SU-DHL-6 (cell line): ENCODE data around the gene NELL1.

Source experiments
- H2AFZ ChIP-seq: fragments of 200-600 bp; sonication (generic); 2 replicates; pipeline ENCODE4 v1.6.1; 2014; ENCODE audit warnings: low read depth, mild to moderate bottlenecking, moderate library complexity, mixed read lengths, antibody characterized with exemption, low read length; ENCODE audit not compliant: severe bottlenecking
- H3F3A ChIP-seq: fragments of 200-600 bp; shearing (Covaris generic); 2 replicates; pipeline ENCODE4 v1.6.0; 2016; ENCODE audit warnings: antibody characterized with exemption, mild to moderate bottlenecking; ENCODE audit not compliant: insufficient read depth
- H3K27ac ChIP-seq: fragments of 200-600 bp; sonication (generic); 2 replicates; pipeline ENCODE4 v1.5.1; 2016; ENCODE audit warnings: low read depth, mild to moderate bottlenecking, low read length, moderate library complexity, mixed read lengths
- H3K27me3 ChIP-seq: fragments of 200-600 bp; sonication (generic), shearing (Covaris generic); 2 replicates; pipeline ENCODE4 v1.6.0; 2014; ENCODE audit warnings: mild to moderate bottlenecking, low read length
- H3K36me3 ChIP-seq: fragments of 200-600 bp; sonication (generic); 2 replicates; pipeline ENCODE4 v1.6.1; 2014; ENCODE audit warnings: mild to moderate bottlenecking, low read length, mixed read lengths
- H3K4me2 ChIP-seq: fragments of 300-600, 200-600 bp; shearing (Covaris generic), sonication (generic); 2 replicates; pipeline ENCODE4 v1.6.0; 2014; ENCODE audit warnings: low read length, low read depth, mild to moderate bottlenecking; ENCODE audit not compliant: poor library complexity, severe bottlenecking
- H3K4me3 ChIP-seq: fragments of 200-600 bp; sonication (generic); 2 replicates; pipeline ENCODE4 v1.5.1; 2014; ENCODE audit warnings: antibody characterized with exemption, low read length, mild to moderate bottlenecking, mixed read lengths; ENCODE audit not compliant: insufficient read depth, poor library complexity, severe bottlenecking
- H3K79me2 ChIP-seq: fragments of 200-600 bp; sonication (generic); 2 replicates; pipeline ENCODE4 v1.6.1; 2014; ENCODE audit warnings: mild to moderate bottlenecking, low read length, moderate library complexity; ENCODE audit not compliant: insufficient read depth
- H3K9ac ChIP-seq: fragments of 200-600 bp; sonication (generic); 2 replicates; pipeline ENCODE4 v1.7.0; 2014; ENCODE audit warnings: mild to moderate bottlenecking, low read length
- H3K9me2 ChIP-seq: fragments of 200-600 bp; sonication (generic); replicated peaks from 2 replicates; pipeline ENCODE4 v1.6.1; 2014; ENCODE audit warnings: low read length; ENCODE audit not compliant: insufficient read depth
- H3K9me3 ChIP-seq: fragments of 200-600 bp; sonication (generic); 2 replicates; pipeline ENCODE4 v1.6.1; 2014; ENCODE audit warnings: low read length, mixed read lengths; ENCODE audit not compliant: insufficient read depth
- H4K20me1 ChIP-seq: fragments of 200-600 bp; sonication (generic); 2 replicates; pipeline ENCODE4 v1.6.1; 2014; ENCODE audit warnings: low read depth, mild to moderate bottlenecking, antibody characterized with exemption, low read length, moderate library complexity, mixed read lengths
- EZH2phosphoT487 ChIP-seq: fragments of 200-600 bp; sonication (generic), shearing (Covaris generic); conservative IDR thresholded peaks from 2 replicates; pipeline ENCODE4 v1.6.1; 2018; ENCODE audit warnings: mild to moderate bottlenecking, antibody characterized with exemption, low read length, moderate library complexity, mixed read lengths
- TF ChIP-seq, protein P1 (sequence below): fragments of 200-600 bp; sonication (generic); IDR thresholded peaks from one replicate; pipeline ENCODE4 v1.5.1; 2017; ENCODE audit warnings: antibody characterized with exemption, mild to moderate bottlenecking, low read length, moderate library complexity; ENCODE audit not compliant: insufficient read depth, poor library complexity, severe bottlenecking

The NELL1 gene

DNA sequence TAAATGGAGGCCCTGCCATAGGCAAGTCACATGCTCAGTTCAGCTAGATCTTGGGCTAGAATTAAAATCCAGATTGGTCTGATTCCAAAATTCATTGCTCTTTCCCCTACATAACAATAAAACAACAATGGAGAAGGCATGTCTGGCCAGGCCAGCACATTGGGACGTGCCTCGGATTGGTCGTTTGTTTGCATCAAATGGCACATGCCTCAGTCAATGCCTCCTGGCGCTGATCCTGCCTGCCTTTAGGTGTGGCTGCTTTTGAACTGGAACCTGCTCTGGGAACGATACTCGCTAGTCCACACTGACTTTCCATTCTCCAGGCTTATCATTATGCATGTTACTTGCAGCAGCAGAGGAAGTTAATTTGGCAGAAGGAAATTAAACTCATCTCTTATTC, 322.1 kb downstream of the NELL1 start:
- Histone ChIP-seq H3K36me3 (no peaks in the 10 kb centered on the region), H3K27ac (no peak overlapping the region), H3K27me3 (no peaks in the 10 kb centered on the region), H3K79me2 (no peaks in the 10 kb centered on the region), H2AFZ (no peak overlapping the region), H3K9ac (no peak overlapping the region), H3K4me3 (no peak overlapping the region), H3K4me2 (no peak overlapping the region), H3K9me2 (no peaks in the 10 kb centered on the region), H4K20me1 (no peaks in the 10 kb centered on the region), H3F3A (no peaks in the 10 kb centered on the region), H3K9me3 (no peaks in the 10 kb centered on the region)
- TF ChIP-seq EZH2phosphoT487: no peak
- TF ChIP-seq, protein P1, sequence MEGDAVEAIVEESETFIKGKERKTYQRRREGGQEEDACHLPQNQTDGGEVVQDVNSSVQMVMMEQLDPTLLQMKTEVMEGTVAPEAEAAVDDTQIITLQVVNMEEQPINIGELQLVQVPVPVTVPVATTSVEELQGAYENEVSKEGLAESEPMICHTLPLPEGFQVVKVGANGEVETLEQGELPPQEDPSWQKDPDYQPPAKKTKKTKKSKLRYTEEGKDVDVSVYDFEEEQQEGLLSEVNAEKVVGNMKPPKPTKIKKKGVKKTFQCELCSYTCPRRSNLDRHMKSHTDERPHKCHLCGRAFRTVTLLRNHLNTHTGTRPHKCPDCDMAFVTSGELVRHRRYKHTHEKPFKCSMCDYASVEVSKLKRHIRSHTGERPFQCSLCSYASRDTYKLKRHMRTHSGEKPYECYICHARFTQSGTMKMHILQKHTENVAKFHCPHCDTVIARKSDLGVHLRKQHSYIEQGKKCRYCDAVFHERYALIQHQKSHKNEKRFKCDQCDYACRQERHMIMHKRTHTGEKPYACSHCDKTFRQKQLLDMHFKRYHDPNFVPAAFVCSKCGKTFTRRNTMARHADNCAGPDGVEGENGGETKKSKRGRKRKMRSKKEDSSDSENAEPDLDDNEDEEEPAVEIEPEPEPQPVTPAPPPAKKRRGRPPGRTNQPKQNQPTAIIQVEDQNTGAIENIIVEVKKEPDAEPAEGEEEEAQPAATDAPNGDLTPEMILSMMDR: no peak

DNA sequence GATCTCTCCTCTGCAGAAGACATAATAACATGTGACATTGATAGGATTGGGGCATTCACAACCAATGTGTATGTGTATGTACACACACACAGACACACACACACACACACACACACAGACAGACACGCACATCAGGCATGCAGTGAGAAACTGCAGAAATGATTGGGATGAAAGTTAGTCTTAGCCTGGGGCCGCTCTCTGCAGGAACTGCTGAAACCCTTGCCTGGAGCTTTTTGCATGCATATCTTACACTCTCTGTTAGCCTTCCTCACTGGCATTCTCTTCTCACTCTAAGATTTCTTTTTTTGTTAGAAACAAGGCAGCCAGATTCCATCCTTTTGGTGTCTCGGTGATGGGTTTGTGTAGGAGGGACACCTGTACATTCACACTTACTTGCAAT, 337.9 kb downstream of the NELL1 start:
- no peaks in the 10 kb centered on the region for H3K9me2 ChIP-seq
- H2AFZ ChIP-seq: no peak overlapping the region
- no peaks in the 10 kb centered on the region for H3K27me3 ChIP-seq
- H3K4me2 ChIP-seq: no peak overlapping the region
- TF ChIP-seq EZH2phosphoT487: no peak
- TF ChIP-seq, protein P1: no peak
- H3F3A ChIP-seq: no peaks in the 10 kb centered on the region
- no peaks in the 10 kb centered on the region for H3K9me3 ChIP-seq
- no peak overlapping the region for H3K27ac ChIP-seq
- no peaks in the 10 kb centered on the region for H4K20me1 ChIP-seq
- no peaks in the 10 kb centered on the region for H3K36me3 ChIP-seq
- no peaks in the 10 kb centered on the region for H3K79me2 ChIP-seq
- no peak overlapping the region for H3K9ac ChIP-seq
- no peak overlapping the region for H3K4me3 ChIP-seq

DNA sequence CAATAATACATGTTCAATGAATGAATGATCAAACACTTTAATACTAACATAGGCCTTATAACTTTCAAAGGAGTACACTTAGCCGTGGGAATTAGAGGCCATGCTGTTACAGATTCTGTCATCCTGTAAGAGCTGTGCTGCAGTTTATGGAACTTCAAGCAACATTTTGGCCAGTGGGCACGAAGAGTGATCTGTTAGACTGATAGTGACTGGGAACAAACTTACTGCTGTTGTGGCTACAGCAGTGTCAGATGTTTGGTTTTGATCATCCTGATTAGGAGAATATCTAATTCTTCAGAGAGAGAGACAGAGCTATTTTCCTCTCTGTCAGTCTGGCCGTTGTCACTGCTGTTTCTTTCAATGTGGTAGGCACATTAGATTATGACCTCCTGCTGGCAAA, 348.9 kb downstream of the NELL1 start:
- Histone ChIP-seq H3K4me2 (no peak overlapping the region), H3K4me3 (no peak overlapping the region), H3K27ac (no peak overlapping the region), H3K9ac (no peak overlapping the region), H2AFZ (no peak overlapping the region), H4K20me1 (no peaks in the 10 kb centered on the region), H3K9me2 (no peaks in the 10 kb centered on the region), H3K9me3 (no peaks in the 10 kb centered on the region), H3K36me3 (no peaks in the 10 kb centered on the region), H3F3A (no peaks in the 10 kb centered on the region), H3K79me2 (no peaks in the 10 kb centered on the region), H3K27me3 (no peaks in the 10 kb centered on the region)
- TF ChIP-seq, protein P1: no peak
- no peak for TF ChIP-seq EZH2phosphoT487

DNA sequence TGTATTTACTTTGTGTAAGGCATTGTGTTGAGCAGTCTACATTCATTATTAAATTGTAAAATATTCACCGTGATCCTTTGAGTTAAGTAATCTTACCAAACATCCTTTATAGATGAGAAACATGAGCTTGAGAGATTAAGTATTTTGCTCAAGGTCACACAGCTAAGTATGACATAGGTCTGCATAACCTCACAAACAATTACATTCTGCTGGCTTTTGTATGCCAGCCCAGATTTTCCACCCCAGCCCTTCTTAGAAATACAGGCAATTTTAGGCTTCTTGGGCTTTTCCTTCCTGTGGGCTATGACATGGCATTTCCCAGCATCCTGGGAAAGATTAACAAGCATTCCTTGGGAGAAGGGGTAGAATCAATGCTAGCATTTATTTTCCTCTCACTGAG, 357.3 kb downstream of the NELL1 start:
- no peaks in the 10 kb centered on the region for H3K79me2 ChIP-seq
- no peaks in the 10 kb centered on the region for H3K9me3 ChIP-seq
- H3K9me2 ChIP-seq: no peaks in the 10 kb centered on the region
- no peak overlapping the region for H2AFZ ChIP-seq
- H3K27me3 ChIP-seq: no peaks in the 10 kb centered on the region
- no peak overlapping the region for H3K27ac ChIP-seq
- H4K20me1 ChIP-seq: no peaks in the 10 kb centered on the region
- no peak overlapping the region for H3K4me3 ChIP-seq
- no peak overlapping the region for H3K4me2 ChIP-seq
- no peak for TF ChIP-seq EZH2phosphoT487
- TF ChIP-seq, protein P1: no peak
- H3K9ac ChIP-seq: no peak overlapping the region
- no peaks in the 10 kb centered on the region for H3K36me3 ChIP-seq
- H3F3A ChIP-seq: no peaks in the 10 kb centered on the region
